K562 (cell line): ENCODE results near the gene HIP1R. TPM values are rescaled to one million over a fixed set of nuclear protein-coding genes. Genes with fewer than 3 reads are reported as not detected.

Experiments used
- ATF1 ChIP-seq, 2 experiments: fragments of 450-650 bp in 1 of 2; IDR thresholded peaks; 2 replicates each; pipeline ENCODE4 v1.6.1; 2016; ENCODE audit warnings: missing compliant biosample characterization in 1 of 2, missing genetic modification characterization in 1 of 2
- BACH1 ChIP-seq: fragments of 200-800 bp; sonication (Bioruptor generic); IDR thresholded peaks from 2 replicates; pipeline ENCODE4 v1.6.1; 2016; ENCODE audit warnings: missing genetic modification characterization, missing compliant biosample characterization
- CBX1 ChIP-seq: sonication (generic); IDR thresholded peaks from 2 replicates; pipeline ENCODE4 v1.6.1; 2016; ENCODE audit warnings: antibody characterized with exemption, low read depth, mild to moderate bottlenecking
- CEBPB ChIP-seq: fragments of 450-650 bp; IDR thresholded peaks from 2 replicates; pipeline ENCODE4 v1.6.1; 2016; ENCODE audit warnings: missing genetic modification characterization, missing compliant biosample characterization
- ELF2 ChIP-seq: fragments of 250-450 bp; sonication (Bioruptor Pico); IDR thresholded peaks from 2 replicates; pipeline ENCODE4 v1.5.0; 2021; ENCODE audit warnings: mild to moderate bottlenecking
- EP400 ChIP-seq: fragments of 450-650 bp; IDR thresholded peaks from 2 replicates; pipeline ENCODE4 v1.6.1; 2017; ENCODE audit warnings: antibody characterized with exemption, mild to moderate bottlenecking, moderate library complexity
- ETV1 ChIP-seq: fragments of 450-650 bp; conservative IDR thresholded peaks from 2 replicates; pipeline ENCODE4 v1.6.1; 2016; ENCODE audit warnings: missing genetic modification characterization, control low read depth, low read depth, missing compliant biosample characterization
- ILF3 ChIP-seq: fragments of 450-650 bp; IDR thresholded peaks from 2 replicates; pipeline ENCODE4 v1.6.1; 2018; ENCODE audit warnings: antibody characterized with exemption, mild to moderate bottlenecking, moderate library complexity, borderline replicate concordance
- KHSRP ChIP-seq: fragments of 450-650 bp; IDR thresholded peaks from 2 replicates; pipeline ENCODE4 v1.6.1; 2017
- LCOR ChIP-seq: sonication (generic); formaldehyde crosslinking; IDR thresholded peaks from 2 replicates; pipeline ENCODE4 v1.8.0; 2022; ENCODE audit warnings: mild to moderate bottlenecking, missing genetic modification reagents
- MAX ChIP-seq: sonication (generic); formaldehyde crosslinking; IDR thresholded peaks from 2 replicates; pipeline ENCODE4 v1.9.0; 2022; ENCODE audit warnings: mild to moderate bottlenecking, missing genetic modification reagents
- NCOA4 ChIP-seq: fragments of 450-650 bp; IDR thresholded peaks from 2 replicates; pipeline ENCODE4 v1.6.1; 2018; ENCODE audit warnings: mild to moderate bottlenecking; ENCODE audit not compliant: partially characterized antibody
- PHB2 ChIP-seq: fragments of 450-650 bp; IDR thresholded peaks from 2 replicates; pipeline ENCODE4 v1.6.1; 2017; ENCODE audit warnings: low read depth
- PHF8 ChIP-seq: fragments of 200-600 bp; sonication (generic); IDR thresholded peaks from 2 replicates; pipeline ENCODE4 v1.6.1; 2012; ENCODE audit warnings: mixed run types, mild to moderate bottlenecking, inconsistent platforms, low read length, moderate library complexity, borderline replicate concordance
- POLR2AphosphoS5 ChIP-seq: IDR thresholded peaks from 2 replicates; pipeline ENCODE4 v1.6.1; 2011; ENCODE audit warnings: mild to moderate bottlenecking, low read depth, low read length, moderate library complexity; ENCODE audit not compliant: control insufficient read depth, insufficient read depth
- RNF2 ChIP-seq: sonication (generic); IDR thresholded peaks from 2 replicates; pipeline ENCODE4 v1.6.1; 2016
- SLC30A9 ChIP-seq: fragments of 250-450 bp; sonication (Bioruptor Pico); IDR thresholded peaks from 2 replicates; pipeline ENCODE4 v1.8.0; 2022; ENCODE audit warnings: mild to moderate bottlenecking, moderate library complexity
- SMAD1 ChIP-seq: fragments of 150-350 bp; IDR thresholded peaks from 2 replicates; pipeline ENCODE4 v1.6.1; 2014; ENCODE audit warnings: low read length, low read depth; ENCODE audit not compliant: partially characterized antibody
- TBL1XR1 ChIP-seq, 2 experiments: IDR thresholded peaks; 2 replicates each; pipeline ENCODE4 v1.6.1; 2012; ENCODE audit warnings: improper control_type of control experiment in 2 of 2, low read length in 2 of 2, mild to moderate bottlenecking in 1 of 2
- TBP ChIP-seq: optimal IDR thresholded peaks from 2 replicates; pipeline ENCODE3; 2011; ENCODE audit warnings: low read depth, low read length, improper control_type of control experiment
- THAP12 ChIP-seq: fragments of 250-450 bp; sonication (Bioruptor Pico); IDR thresholded peaks from 2 replicates; pipeline ENCODE4 v1.9.0; 2021; ENCODE audit warnings: mild to moderate bottlenecking, inconsistent platforms
- ZFP36 ChIP-seq: fragments of 150-350 bp; IDR thresholded peaks from 2 replicates; pipeline ENCODE4 v1.6.1; 2018; ENCODE audit warnings: low read length, low read depth; ENCODE audit not compliant: partially characterized antibody
- ZKSCAN1 ChIP-seq: fragments of 150-350 bp; IDR thresholded peaks from 2 replicates; pipeline ENCODE4 v1.6.1; 2016; ENCODE audit warnings: low read depth, low read length
- polyA plus RNA-seq, 8 experiments: library from polyadenylated mRNA; depleted of rRNA in 4 of 8; stranded (reverse) in 5 of 8; unstranded in 3 of 8; fragments of >200 nt; fragmentation: Nextera tagmentation in 2 of 8; fragmentation: Illumina TruSeq in 1 of 8; extraction: Ambion mirVana in 2 of 8; extraction: Trizol in 1 of 8; gene quantifications; 2 replicates each; pipeline versions ENCODE4 v1.2.1 to v1.2.3, GENCODE V29; 2011 to 2014; ENCODE audit warnings: inconsistent platforms in 1 of 8, missing spikeins in 1 of 8
- total RNA-seq, 7 experiments: library from RNA; depleted of rRNA in 6 of 7; stranded (reverse); fragments of >200 nt in 6 of 7; fragmentation: Illumina TruSeq in 2 of 7; extraction: Trizol in 2 of 7; gene quantifications; 2 replicates each; pipeline versions ENCODE4 v1.2.1 to v1.2.3, GENCODE V29; 2011 to 2021; ENCODE audit warnings: low replicate concordance in 1 of 7
- TF ChIP-seq, protein P1 (sequence below): sonication (generic); formaldehyde crosslinking; IDR thresholded peaks from 2 replicates; pipeline ENCODE4 v1.8.1; 2022; ENCODE audit warnings: missing genetic modification reagents

Gene HIP1R
- total and polyA plus RNA-seq, 9 of the 15 experiments (the other 6 are each of a cell fraction or from before 2014, with no cell fraction given), result 0.15 to 31.0 (median 14.2) TPM

DNA sequence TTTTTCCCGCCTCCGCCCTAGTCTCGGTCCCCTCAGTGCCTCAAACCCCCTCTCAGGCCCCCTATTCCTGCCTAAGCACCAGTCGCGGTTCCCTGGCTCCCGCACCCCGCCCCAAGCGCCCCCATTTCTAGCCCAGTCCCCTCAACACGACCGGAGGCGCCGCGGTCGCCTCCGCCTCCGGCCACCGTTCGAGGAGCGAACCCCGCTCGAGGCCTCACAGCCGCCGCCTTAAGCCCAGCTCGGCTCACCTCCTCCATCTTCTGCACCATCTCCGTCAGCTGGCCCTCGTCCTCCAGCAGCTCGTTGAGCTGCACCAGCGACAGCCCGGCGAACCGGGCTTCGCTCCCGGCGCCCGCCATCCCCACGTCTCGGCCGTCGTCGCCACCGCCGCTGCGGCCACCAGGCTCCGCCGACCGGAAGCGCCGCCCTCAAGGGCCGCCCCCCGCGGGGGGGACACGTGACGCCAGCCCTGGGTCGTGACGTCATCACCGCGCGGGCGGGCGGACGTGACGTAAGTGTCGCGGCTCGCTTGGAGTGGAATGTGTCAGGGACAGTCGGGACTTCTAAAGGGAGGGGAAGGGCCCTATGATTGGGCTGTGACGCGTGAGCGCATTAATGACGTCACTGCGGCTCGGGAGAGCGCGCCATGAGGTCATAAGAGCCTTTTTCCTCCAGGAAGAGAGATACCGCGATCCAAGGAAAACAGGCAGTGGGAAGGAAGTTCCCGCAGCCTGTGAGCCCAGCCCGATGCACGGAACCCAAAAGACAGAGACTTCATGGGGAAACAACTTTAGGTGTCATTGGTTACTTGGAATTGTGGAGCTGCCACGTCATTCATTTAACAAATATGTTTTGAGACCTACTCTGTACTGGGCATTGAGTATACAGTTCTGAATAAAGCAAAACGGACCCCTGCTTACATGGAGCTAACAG is 60.7 kb downstream of the HIP1R start, which contains the start of gene VPS37B (continued):
- TF ChIP-seq THAP12 (CRISPR knock-in tag) (peak; percentile 94), NCOA4 (no peak), BACH1 (no peak), ATF1 (CRISPR knock-in tag; IDR thresholded peaks at IDR 0.05) (peak; percentile 94), ATF1 (tag; IDR thresholded peaks at IDR 0.05) (peak; percentile 100), CEBPB (tag) (peak; percentile 38; the same call in 1 of the 2 replicates), KHSRP (peak; percentile 100), PHF8 (peak; percentile 92; the same call in 1 of the 2 replicates), EP400 (peak; percentile 68), CBX1 (peak; percentile 87), POLR2AphosphoS5 (peak; percentile 91), SLC30A9 (CRISPR knock-in tag) (no peak), TBL1XR1 (IDR thresholded peaks at IDR 0.05; ENCODE audit: low read length in 2 of 2) (peak; percentile 56 to 99; a peak in 3 of 4 replicates), ZKSCAN1 (0 out of 2 replicates have a peak, but pooled peaks have one; percentile 30), ELF2 (CRISPR knock-in tag) (0 out of 2 replicates have a peak, but pooled peaks have one; percentile 41), MAX (peak; percentile 87), ZFP36 (peak; percentile 83), TBP (peak; percentile 75), RNF2 (no peak), ETV1 (peak; percentile 86), PHB2 (no peak), SMAD1 (peak; percentile 64), LCOR (CRISPR knock-in tag) (0 out of 2 replicates have a peak, but pooled peaks have one; percentile 70), ILF3 (no peak)
- TF ChIP-seq, protein P1, sequence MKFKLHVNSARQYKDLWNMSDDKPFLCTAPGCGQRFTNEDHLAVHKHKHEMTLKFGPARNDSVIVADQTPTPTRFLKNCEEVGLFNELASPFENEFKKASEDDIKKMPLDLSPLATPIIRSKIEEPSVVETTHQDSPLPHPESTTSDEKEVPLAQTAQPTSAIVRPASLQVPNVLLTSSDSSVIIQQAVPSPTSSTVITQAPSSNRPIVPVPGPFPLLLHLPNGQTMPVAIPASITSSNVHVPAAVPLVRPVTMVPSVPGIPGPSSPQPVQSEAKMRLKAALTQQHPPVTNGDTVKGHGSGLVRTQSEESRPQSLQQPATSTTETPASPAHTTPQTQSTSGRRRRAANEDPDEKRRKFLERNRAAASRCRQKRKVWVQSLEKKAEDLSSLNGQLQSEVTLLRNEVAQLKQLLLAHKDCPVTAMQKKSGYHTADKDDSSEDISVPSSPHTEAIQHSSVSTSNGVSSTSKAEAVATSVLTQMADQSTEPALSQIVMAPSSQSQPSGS (CRISPR knock-in tag), result peak; percentile 97
